HL-60 (cell line): ENCODE data around the gene ZACN.

Source experiments
- CTCF ChIP-seq: IDR thresholded peaks from one replicate; pipeline ENCODE4 v1.5.1; 2011; ENCODE audit warnings: low read length, control low read depth, inconsistent platforms; ENCODE audit not compliant: insufficient read depth
- GABPA ChIP-seq: IDR thresholded peaks from 2 replicates; pipeline ENCODE4 v1.6.1; 2012; ENCODE audit warnings: low read depth

GRCh38 chr17:76131051-76131691, 52.2 kb downstream of the ZACN start:
- TF ChIP-seq CTCF: no peak
- TF ChIP-seq GABPA: no peak
